Stimulated activated CD8-positive, alpha-beta memory T cell treated with anti-CD3 and anti-CD28 coated beads, Interleukin-15, amount 100 ng/mL, for 4 hours (primary cell): ENCODE data around the gene CCDC88B.
A peak's percentile ranks its signal among the peaks of the same experiment; 100 is the strongest.

Source experiments
- DNase-seq, 2 donors: peaks; one replicate each; pipeline ENCODE4 v3.0.0-alpha.2; 2020; ENCODE audit warnings: low read depth in 2 of 2

The CCDC88B gene

GRCh38 chr11:64343767-64344559 lies 4.0 kb downstream of the CCDC88B start:
- DNase-seq, result no peak

- DNase-seq, result no peak
These were observed 4.8 kb downstream of the CCDC88B start for GRCh38 chr11:64344787-64345186.

- no peak for DNase-seq
These were observed 7.3 kb downstream of the CCDC88B start for GRCh38 chr11:64347193-64347867.

- DNase-seq, result no peak
These were observed 8.5 kb downstream of the CCDC88B start for GRCh38 chr11:64348383-64349024.

GRCh38 chr11:64349025-64349387 lies 9.0 kb downstream of the CCDC88B start:
- DNase-seq, result no peak

- DNase-seq, result no peak
These were observed 9.4 kb downstream of the CCDC88B start for GRCh38 chr11:64349404-64349803.

- DNase-seq, result no peak
These were observed 11.2 kb downstream of the CCDC88B start for GRCh38 chr11:64351136-64351631.

GRCh38 chr11:64352099-64352994 lies 12.3 kb downstream of the CCDC88B start:
- no peak for DNase-seq

- no peak for DNase-seq
These were observed 13.2 kb downstream of the CCDC88B start for GRCh38 chr11:64352995-64353714.

- no peak for DNase-seq
These were observed 13.9 kb downstream of the CCDC88B start for GRCh38 chr11:64353715-64354506.

- DNase-seq, result no peak
These were observed 15.3 kb downstream of the CCDC88B start for GRCh38 chr11:64355078-64355940.

GRCh38 chr11:64356498-64357411 lies 16.8 kb downstream of the CCDC88B start:
- no peak for DNase-seq

- DNase-seq, result no peak
These were observed 17.4 kb downstream of the CCDC88B start for GRCh38 chr11:64357446-64357845.

GRCh38 chr11:64357904-64358535 lies 18.0 kb downstream of the CCDC88B start:
- no peak for DNase-seq

- no peak for DNase-seq
These were observed 18.5 kb downstream of the CCDC88B start for GRCh38 chr11:64358536-64358906.

GRCh38 chr11:64358907-64359711 lies 19.1 kb downstream of the CCDC88B start, which contains the start of gene RPS6KA4:
Gene RPS6KA4, plus strand, starts transcription at chr11:64359162. Its CDS starts 74 bp downstream, at chr11:64359236.
- DNase-seq, result peak in 1 of 2 donors; percentile 32
